HEK293T (cell line): Measurements from ENCODE around the gene RBBP8NL.

Source experiments
- CTCF ChIA-PET: fragments of 350-600 bp; formaldehyde crosslinking; extraction: SDS; loops from one replicate; lab custom pipeline; 2021; ENCODE audit warnings: antibody characterized with exemption, inconsistent platforms; lab: Yijun Ruan, JAX
- POLR2A ChIA-PET: fragments of 350-600 bp; formaldehyde crosslinking; extraction: SDS; loops from one replicate; lab custom pipeline; 2020; ENCODE audit warnings: antibody characterized with exemption, inconsistent platforms; lab: Yijun Ruan, JAX
- DNase-seq: peaks from one replicate; pipeline ENCODE4 v3.0.0; 2012; ENCODE audit warnings: mixed read lengths; ENCODE audit errors: extremely low spot score
- ARNT ChIP-seq: fragments of 450-650 bp; IDR thresholded peaks from 2 replicates; pipeline ENCODE4 v1.6.1; 2017; ENCODE audit warnings: mild to moderate bottlenecking
- BHLHE40 ChIP-seq: fragments of 450-650 bp; IDR thresholded peaks from 2 replicates; pipeline ENCODE4 v1.6.1; 2016; ENCODE audit warnings: mild to moderate bottlenecking, moderate library complexity, borderline replicate concordance
- CTBP1 ChIP-seq: fragments of 450-650 bp; IDR thresholded peaks from 2 replicates; pipeline ENCODE4 v1.6.1; 2016; ENCODE audit warnings: borderline replicate concordance
- ELF4 ChIP-seq: fragments of 450-650 bp; IDR thresholded peaks from 2 replicates; pipeline ENCODE4 v1.6.1; 2017; ENCODE audit warnings: antibody characterized with exemption
- FOXA1 ChIP-seq: fragments of 450-650 bp; IDR thresholded peaks from 2 replicates; pipeline ENCODE4 v1.6.1; 2016; ENCODE audit warnings: mild to moderate bottlenecking
- FOXK2 ChIP-seq: fragments of 450-650 bp; IDR thresholded peaks from 2 replicates; pipeline ENCODE4 v1.6.1; 2016; ENCODE audit warnings: mild to moderate bottlenecking
- FOXM1 ChIP-seq: fragments of 450-650 bp; IDR thresholded peaks from 2 replicates; pipeline ENCODE4 v1.6.1; 2017; ENCODE audit warnings: mild to moderate bottlenecking, borderline replicate concordance
- HDGF ChIP-seq: fragments of 450-650 bp; IDR thresholded peaks from 2 replicates; pipeline ENCODE4 v1.6.1; 2017; ENCODE audit warnings: antibody characterized with exemption, borderline replicate concordance
- L3MBTL2 ChIP-seq: fragments of 450-650 bp; conservative IDR thresholded peaks from 2 replicates; pipeline ENCODE4 v1.6.1; 2016; ENCODE audit warnings: mild to moderate bottlenecking
- LEF1 ChIP-seq: fragments of 450-650 bp; IDR thresholded peaks from 2 replicates; pipeline ENCODE4 v1.6.1; 2017; ENCODE audit warnings: mild to moderate bottlenecking, borderline replicate concordance
- NFRKB ChIP-seq: fragments of 450-650 bp; IDR thresholded peaks from 2 replicates; pipeline ENCODE4 v1.6.1; 2016; ENCODE audit warnings: mild to moderate bottlenecking, moderate library complexity
- PKNOX1 ChIP-seq: fragments of 450-650 bp; IDR thresholded peaks from 2 replicates; pipeline ENCODE4 v1.6.1; 2016
- SP1 ChIP-seq: fragments of 450-650 bp; IDR thresholded peaks from 2 replicates; pipeline ENCODE4 v1.6.1; 2017
- SUZ12 ChIP-seq: fragments of 450-650 bp; IDR thresholded peaks from 2 replicates; pipeline ENCODE4 v1.6.1; 2016; ENCODE audit warnings: mild to moderate bottlenecking
- TARDBP ChIP-seq: fragments of 450-650 bp; IDR thresholded peaks from 2 replicates; pipeline ENCODE4 v1.6.1; 2016
- ZNF384 ChIP-seq: fragments of 450-650 bp; IDR thresholded peaks from 2 replicates; pipeline ENCODE4 v1.6.1; 2016

Gene RBBP8NL

GRCh38 chr20:62368392-62368975, 58.9 kb downstream of the RBBP8NL start:
- ChIA-PET POLR2A (interaction anchor here (1.0 to 1.4 kb wide), 4 partner anchors 10 to 66 kb away, joined by 3 to 11 read pairs (median 7); partner anchors contain the start of genes ADRM1 and RPS21), CTCF (interaction anchor here (1.0 to 1.5 kb wide), 4 partner anchors 13 to 66 kb away, joined by 4 to 9 read pairs (median 5); partner anchors contain the start of gene ADRM1)
- no peak for TF ChIP-seq CTBP1
- no peak for TF ChIP-seq SP1
- no peak for TF ChIP-seq ZNF384
- TF ChIP-seq SUZ12, result no peak
- no peak for TF ChIP-seq NFRKB
- no peak for TF ChIP-seq TARDBP
- TF ChIP-seq FOXA1, result no peak
- no peak for TF ChIP-seq FOXK2
- no peak for TF ChIP-seq ELF4
- DNase-seq, result no peak

- TF ChIP-seq LEF1, result no peak
- peak; percentile 75 for TF ChIP-seq L3MBTL2
- CTCF ChIA-PET, result interaction anchor here (1.0 to 1.4 kb wide), 4 partner anchors 14 to 24 kb away, joined by 3 to 9 read pairs (median 4); no protein-coding TSS in a partner anchor
- POLR2A ChIA-PET, result interaction anchor here (1.1 to 1.7 kb wide), 4 partner anchors 15 to 65 kb away, joined by 6 to 11 read pairs (median 8); partner anchors contain the start of genes ADRM1 and RPS21
- DNase-seq, result peak; percentile 50
Observed at GRCh38 chr20:62367633-62368391, 59.5 kb downstream of the RBBP8NL start.

- TF ChIP-seq LEF1, result no peak
- TF ChIP-seq ZNF384, result no peak
- TF ChIP-seq ARNT, result no peak
- TF ChIP-seq CTBP1, result no peak
- TF ChIP-seq HDGF, result no peak
- peak; percentile 75 for DNase-seq
- ChIA-PET POLR2A (interaction anchor here (1.7 kb wide), 1 partner anchor 17 kb away, joined by 7 read pairs; no protein-coding TSS in a partner anchor), CTCF (interaction anchor here (1.3 kb wide), 1 partner anchor 15 kb away, joined by 3 read pairs; no protein-coding TSS in a partner anchor)
Observed at GRCh38 chr20:62367136-62367632, 60.2 kb downstream of the RBBP8NL start, which contains the start of gene LAMA5. Gene LAMA5 (minus strand): TSS chr20:62367312. CDS start chr20:62367245, 67 bp downstream.

- ChIA-PET CTCF (interaction anchor here (0.7 to 1.3 kb wide), 3 partner anchors 16 to 32 kb away, joined by 3 to 4 read pairs (median 3); no protein-coding TSS in a partner anchor), POLR2A (interaction anchor here (1.0 to 2.3 kb wide), 4 partner anchors 17 to 64 kb away, joined by 3 to 8 read pairs (median 5); partner anchors contain the start of genes ADRM1 and RPS21)
- peak; percentile 58 for DNase-seq
- TF ChIP-seq TARDBP (no peak), FOXA1 (no peak), CTBP1 (no peak), ARNT (no peak), L3MBTL2 (no peak), SP1 (no peak), LEF1 (no peak), SUZ12 (no peak), FOXM1 (no peak), BHLHE40 (no peak), PKNOX1 (no peak), FOXK2 (no peak), NFRKB (no peak), HDGF (no peak), ELF4 (no peak), ZNF384 (no peak)
Observed at GRCh38 chr20:62366370-62367135, 60.8 kb downstream of the RBBP8NL start.

GRCh38 chr20:62365814-62366369, 61.4 kb downstream of the RBBP8NL start:
- CTCF ChIA-PET, result interaction anchor here (0.7 to 2.5 kb wide), 3 partner anchors 16 to 32 kb away, joined by 3 to 9 read pairs (median 4); no protein-coding TSS in a partner anchor
- peak; percentile 45 for DNase-seq

More at GRCh38 chr20:62365814-62366369, 61.4 kb downstream of the RBBP8NL start:
- POLR2A ChIA-PET, result interaction anchor here (1.0 to 2.3 kb wide), 3 partner anchors 21 to 64 kb away, joined by 3 to 8 read pairs (median 3); partner anchors contain the start of genes ADRM1 and RPS21
- TF ChIP-seq L3MBTL2, result no peak
- no peak for TF ChIP-seq SP1
- TF ChIP-seq LEF1, result no peak
- TF ChIP-seq FOXM1, result no peak
- TF ChIP-seq BHLHE40, result no peak
- TF ChIP-seq CTBP1, result no peak
